GM21528 (cell line): ENCODE data around the gene WFS1.

Experiments used
- ATAC-seq: cut with Tn5 transposase; IDR thresholded peaks from one replicate; pipeline ENCODE4 v1.9.1; 2021; ENCODE audit warnings: mild to moderate bottlenecking, moderate library complexity; ENCODE audit not compliant: unreplicated experiment, low FRiP score

WFS1 gene

DNA sequence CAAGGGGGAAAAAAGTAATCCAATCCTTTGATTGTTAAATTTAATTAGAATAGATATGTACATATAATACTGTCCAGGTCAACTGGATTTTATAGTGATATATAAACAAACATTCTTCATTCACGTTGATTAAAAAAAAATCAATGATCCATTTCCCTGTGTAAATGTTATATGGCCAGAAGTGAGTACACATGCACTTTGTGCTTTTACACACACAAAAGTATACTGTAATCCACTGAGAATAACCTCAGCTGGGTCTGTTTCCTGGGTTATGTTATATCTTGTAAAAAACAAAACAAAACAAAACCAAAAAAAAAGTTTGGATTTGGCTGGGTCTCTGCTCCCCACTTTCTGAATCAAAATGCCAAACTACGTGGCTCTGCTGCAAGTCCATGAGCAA lies 51.7 kb downstream of the WFS1 start:
- no peak for ATAC-seq

GRCh38 chr4:6322067-6322760 lies 52.6 kb downstream of the WFS1 start:
- ATAC-seq, result no peak

DNA sequence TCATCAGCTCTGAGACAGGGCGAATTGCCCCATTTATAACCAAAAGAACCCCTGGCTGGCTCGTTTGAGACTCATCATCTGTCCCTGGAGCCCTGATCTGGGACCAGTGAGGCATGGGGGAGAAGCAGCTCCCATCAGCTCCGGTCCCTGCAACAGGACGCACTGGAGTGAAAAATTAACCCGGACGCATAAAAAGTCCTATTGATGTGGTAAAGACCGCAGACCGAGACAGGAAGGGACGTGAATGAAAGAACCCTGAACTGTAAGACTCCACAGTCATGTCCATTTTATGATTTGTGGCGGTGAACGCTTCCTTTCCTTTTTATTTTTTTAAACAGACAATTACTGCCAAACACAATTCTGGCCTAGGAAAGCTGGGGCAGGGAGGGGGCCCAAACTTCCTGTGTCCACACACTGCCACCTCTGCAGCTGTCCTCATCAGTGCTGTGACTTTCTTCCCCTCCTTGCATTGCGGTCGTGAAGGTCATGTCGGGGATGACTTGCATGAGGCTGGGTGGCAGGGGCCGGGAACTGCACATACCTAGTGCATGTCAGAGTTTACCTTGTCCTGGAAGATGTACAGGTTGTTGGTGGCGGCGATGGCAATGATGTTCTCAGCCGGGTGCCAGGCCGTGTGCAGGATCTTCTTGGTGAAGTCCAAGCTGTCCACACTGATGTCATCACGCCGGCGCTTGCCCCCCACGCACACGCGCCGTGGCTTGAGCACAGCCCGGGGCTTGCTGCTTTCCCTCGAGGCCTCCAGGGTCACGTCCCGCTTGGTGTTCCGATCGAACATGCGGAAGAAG lies 53.3 kb downstream of the WFS1 start:
- no peak for ATAC-seq

GRCh38 chr4:6324461-6324998 lies 54.9 kb downstream of the WFS1 start:
- ATAC-seq, result no peak

DNA sequence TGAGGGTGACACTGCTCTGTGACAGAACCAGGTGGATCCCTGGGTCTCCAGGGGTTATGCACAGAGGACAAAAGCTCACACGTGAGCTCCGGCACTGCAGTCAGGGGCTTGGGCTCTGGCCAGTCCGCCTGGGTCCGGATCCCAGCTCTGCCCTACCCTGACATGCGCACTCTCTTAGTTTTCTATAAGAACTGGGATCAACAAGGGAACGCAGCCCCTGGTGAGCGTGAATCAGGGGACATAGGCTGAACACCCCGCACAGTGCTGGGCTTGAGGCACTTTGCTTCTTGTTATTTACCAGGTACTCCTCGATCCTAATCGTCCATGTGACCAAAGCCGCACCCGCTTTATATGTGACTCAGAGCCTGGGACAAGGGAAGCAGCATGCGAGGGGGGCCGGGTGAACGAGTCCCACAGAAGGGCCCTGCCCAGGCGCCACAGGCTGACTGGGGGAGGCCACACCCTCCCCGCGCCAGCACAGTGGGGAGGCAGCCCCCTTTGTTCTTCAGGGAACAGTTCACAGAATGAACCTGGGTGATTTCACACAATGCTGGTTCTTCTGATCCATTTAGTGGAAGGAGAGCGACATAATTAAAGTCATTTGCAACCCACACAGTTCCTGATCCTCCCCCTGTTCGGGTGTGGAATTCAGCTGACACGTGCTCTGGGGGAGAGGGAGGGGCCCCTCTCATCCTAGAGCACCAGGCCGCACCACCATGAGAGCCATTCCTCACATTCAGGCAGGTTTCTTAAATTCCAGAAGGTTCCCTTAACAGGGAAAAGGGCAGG lies 55.5 kb downstream of the WFS1 start:
- no peak for ATAC-seq

DNA sequence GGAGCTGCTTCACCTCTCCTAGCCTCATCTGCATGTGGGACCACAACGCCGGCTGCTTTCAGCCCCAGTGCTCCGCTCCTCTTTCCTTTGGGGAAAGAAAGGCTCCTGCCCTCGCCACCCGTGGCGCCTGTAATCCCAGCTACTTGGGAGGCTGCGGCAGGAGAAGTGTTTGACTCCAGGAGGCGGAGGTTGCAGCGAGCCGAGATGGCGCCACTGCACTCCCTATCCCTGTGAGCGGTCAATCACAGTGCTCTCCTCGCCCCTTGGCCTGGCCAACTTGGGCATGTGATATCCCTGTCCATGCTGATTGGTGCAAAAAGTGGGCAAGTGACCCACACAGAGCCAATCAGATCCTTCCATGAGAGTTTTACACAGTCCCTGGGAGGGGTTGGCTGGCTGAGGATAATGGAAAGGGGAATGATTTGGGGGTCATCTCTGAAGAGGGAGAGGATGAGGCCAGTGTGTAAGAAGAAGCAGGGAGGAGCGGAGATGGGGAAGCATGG lies 56.2 kb downstream of the WFS1 start:
- no peak for ATAC-seq

GRCh38 chr4:6326312-6327060 lies 56.8 kb downstream of the WFS1 start:
- ATAC-seq, result no peak

GRCh38 chr4:6327220-6327917 lies 57.7 kb downstream of the WFS1 start:
- ATAC-seq, result peak; percentile 45

DNA sequence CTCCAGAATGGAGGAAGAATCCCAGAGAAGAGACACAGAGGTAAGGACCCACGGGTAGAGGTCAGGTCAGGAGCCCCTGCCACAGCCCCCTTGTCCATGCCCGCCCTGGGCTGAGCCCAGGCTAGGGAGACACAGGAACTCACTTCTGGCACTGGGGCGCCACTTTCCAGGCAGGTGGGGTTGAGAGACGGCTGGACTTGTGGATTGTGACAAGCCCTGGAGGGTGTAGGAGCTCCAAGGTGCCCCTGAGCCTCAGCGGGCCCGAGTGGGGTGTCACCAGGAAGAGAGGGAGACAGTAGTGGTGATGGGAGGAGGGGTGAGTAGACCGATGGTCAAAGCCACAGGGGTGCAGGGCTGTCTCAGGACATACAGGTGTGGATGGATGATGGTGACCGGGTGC lies 58.9 kb downstream of the WFS1 start:
- ATAC-seq, result no peak

- ATAC-seq, result no peak
Observed at GRCh38 chr4:6329478-6330383, 60.1 kb downstream of the WFS1 start.

DNA sequence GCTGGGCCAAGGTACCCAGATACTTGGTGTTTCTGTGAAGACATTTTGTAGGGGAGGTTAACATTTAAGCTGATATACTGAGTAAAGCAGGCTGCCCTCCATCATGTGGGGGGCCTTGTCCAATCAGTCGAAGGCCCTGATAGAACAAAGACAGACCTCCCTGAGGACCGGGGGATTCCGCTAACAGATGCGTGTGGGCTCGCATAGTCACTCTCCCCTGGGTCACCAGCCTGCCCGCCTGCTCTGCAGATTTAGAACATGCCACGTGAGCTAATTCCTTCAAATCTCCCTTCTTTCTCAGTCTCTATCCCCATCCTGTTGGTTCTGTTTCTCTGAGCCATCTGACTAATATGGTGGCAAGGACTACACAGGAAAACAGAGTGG lies 60.7 kb downstream of the WFS1 start:
- no peak for ATAC-seq

- no peak for ATAC-seq
Observed at GRCh38 chr4:6331018-6331417, 61.4 kb downstream of the WFS1 start.

- no peak for ATAC-seq
Observed at GRCh38 chr4:6331468-6331867, 61.8 kb downstream of the WFS1 start.

DNA sequence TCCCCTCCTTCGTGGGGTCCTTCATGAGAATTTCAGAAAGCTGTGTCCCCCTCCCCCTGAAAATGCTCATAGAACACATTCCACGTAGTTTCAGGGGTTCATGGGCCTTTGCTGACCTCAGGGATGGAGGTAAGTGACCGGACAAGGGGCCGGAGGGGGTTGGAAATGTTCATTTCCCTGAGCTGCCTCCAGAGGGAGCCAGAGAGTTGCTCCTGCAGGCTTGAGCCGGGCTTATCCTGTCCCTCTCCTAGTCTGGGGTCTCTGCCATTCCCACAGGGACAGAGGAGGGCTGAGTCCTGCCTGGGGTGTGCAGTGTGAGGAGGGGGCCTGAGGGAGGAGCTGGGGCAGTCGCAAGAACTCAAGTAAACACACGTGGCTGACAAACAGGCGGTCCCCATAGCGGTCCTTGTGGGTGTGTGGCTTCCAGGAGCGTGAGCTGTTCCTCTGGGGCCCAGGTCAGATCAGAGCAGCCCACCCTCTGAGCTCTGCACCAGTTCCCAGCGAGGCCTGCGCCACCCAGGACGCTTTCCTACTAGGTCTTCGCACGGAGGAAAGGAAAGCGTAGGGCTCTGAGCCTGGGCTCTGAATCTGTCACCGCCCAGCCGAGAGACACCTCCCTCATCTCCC lies 62.5 kb downstream of the WFS1 start:
- no peak for ATAC-seq

- no peak for ATAC-seq
Observed at GRCh38 chr4:6332669-6333050, 63.0 kb downstream of the WFS1 start.

- ATAC-seq, result no peak
Observed at GRCh38 chr4:6333301-6334202, 63.9 kb downstream of the WFS1 start.

GRCh38 chr4:6334203-6334887 lies 64.7 kb downstream of the WFS1 start:
- ATAC-seq, result no peak
